NCI-H1930 (cell line): ENCODE data around the gene NCKAP5.

Experiments used
- DNase-seq, 2 experiments: peaks; one replicate each; lab custom pipeline; 2025; lab: John Stamatoyannopoulos, UW

The NCKAP5 gene

DNA sequence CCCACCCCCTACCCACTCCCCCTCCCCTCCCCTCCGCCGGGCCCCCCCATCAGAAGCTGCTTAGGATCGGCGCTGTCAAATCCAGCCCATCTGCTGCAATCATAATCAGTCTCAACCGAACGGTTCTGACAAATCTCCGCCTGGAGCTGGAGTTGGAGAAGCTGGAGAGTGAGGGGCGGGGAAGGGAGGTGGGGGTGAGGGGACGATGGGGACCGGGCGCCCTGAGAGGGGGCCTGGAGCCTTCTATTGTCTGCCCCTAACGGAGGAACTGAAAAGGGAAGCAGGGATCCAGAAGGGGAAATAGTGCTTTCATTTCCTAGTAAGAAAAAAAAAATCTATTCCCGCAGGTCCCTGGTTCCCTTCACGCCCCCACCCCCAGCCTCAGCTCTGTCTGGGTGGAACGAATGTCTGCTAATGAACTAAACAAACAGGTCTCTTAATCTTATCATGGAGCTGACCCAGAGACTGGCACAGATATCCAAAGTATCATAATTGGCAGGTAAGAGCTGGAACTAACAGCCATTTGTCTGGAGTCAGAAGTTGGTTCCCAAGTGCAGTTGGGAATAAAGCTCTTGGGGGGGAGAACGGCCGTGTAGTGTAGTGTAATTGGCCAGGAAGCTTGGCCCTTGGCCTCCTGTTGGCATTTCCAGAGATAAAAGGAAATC is 301.2 kb downstream of the NCKAP5 start:
- DNase-seq: no peak

- DNase-seq: no peak
These were observed 302.0 kb downstream of the NCKAP5 start for GRCh38 chr2:133266041-133266925.

GRCh38 chr2:133265432-133265949 is 302.8 kb downstream of the NCKAP5 start:
- DNase-seq: no peak

DNA sequence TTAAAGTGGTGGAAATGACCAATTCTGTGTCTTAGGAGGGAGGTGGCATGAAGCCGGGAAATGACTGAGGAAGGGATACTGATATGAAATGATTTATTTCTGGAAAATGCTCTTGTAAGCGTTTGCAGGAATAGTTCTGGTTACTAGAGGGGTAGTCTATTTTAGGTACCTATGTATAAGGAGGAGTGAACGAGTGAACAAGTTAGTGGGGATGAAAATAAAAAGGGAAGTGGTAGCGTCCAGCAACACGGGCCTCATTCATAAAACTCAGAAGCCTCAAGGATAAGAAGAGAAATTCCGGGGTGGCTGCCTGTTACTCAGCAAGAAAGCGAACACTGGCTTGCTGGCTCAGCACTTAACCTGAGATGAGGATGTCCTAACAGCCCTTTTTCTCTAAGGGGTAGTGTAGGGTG is 303.3 kb downstream of the NCKAP5 start:
- no peak for DNase-seq

- DNase-seq: no peak
These were observed 305.4 kb downstream of the NCKAP5 start for GRCh38 chr2:133262893-133263292.

DNA sequence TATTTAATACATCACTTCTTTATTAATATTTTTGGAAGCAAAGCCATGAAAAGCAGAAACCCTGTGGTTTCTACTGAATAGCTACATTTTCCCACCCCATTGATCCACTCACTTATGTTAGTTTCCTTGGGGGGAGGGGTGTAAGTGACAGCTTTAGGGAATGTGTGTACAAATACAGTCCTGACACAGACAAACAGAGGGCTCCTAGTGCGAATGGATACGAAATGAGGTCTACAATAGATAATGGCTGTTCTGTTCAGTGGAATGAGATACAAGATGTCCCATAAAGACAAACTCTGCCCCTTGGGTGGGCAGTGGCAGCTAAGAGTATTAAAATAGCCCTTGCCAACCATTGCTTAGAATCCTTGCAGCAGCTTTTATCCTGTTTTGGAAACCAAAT is 312.9 kb downstream of the NCKAP5 start:
- DNase-seq: no peak

DNA sequence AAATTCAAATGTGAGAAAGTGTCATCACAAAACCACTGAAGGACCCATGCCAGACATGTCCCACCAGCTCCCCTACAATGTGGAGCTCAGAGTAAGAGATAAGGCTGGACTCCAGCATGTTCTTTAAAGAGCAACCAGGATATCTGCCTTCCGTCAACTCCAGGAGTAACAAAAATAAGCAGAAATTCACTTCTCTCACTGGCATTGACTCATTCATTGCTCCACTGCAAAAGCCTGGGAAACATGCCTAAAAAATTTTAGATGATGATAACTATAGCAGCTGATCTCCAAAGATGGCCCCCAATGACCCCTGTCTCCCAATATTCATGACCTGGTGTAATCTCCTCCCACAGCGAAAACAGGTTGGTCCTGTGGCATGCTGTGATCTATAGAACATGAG is 314.5 kb downstream of the NCKAP5 start:
- no peak for DNase-seq

DNA sequence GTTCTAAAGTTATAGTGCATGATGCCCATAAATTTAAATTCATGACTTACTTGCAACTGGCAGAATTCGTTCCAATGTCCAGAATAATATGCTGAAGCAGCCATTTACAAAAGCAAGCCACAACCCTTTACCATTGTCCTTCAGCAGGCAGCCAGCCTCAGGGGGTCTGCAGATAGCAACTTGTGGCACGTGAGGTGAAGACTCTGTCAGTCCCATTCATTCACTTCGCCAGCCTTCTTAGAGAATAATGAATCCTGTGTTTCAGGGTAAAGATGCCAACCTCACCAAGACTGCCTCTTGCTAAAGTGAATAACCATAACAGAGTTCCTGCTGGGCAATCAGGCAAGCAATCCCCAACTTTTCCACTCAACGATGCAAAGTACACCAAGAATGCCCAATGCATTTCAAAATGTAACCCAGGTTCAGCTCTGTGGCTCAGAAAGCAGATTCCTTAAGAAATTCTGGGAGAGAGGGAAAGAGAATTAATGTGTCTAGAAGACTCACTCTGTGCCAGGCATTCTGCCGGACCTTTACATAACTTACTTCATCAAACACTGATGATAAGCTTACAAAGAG is 315.4 kb downstream of the NCKAP5 start:
- no peak for DNase-seq

GRCh38 chr2:133249362-133249761 is 318.9 kb downstream of the NCKAP5 start:
- no peak for DNase-seq

DNA sequence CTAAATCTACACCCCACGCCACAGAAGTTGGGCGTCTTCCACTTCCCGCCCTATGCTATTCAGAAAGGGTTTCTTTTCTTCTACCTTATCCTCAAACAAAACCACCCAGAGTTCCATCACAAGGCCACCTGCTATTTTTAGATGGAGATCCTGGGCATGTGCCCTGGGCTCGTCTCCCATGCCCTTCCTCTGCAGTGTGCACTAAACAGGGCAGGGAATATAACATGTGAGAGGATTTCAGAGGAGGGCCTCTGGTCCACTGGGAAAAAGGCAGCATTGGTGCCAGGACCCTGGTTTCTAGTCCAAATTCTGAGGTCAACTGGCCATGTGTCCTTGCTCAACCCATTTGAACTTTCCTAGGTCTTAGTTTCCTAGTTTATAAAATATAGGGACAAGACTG is 320.0 kb downstream of the NCKAP5 start:
- no peak for DNase-seq

DNA sequence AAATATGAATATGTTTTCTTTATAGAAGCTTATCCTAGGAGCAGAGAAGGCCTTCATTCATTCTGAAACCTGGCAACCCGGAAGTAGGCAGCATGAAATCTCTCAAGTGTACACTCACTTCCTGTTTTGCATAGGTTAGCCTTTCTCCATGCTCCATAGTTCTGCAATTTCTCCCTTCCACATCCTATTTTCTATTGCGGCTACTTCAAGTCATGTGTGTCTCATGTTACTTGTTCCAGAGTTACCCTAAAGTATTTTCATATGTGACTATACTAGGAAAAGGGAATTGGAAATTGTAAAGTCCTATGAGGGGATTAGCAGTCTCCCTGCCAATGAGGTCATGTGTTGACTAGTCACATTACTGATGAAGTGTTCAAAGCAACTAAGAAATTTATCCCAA is 320.6 kb downstream of the NCKAP5 start:
- no peak for DNase-seq

GRCh38 chr2:133241224-133241571 is 327.1 kb downstream of the NCKAP5 start:
- DNase-seq: no peak

- no peak for DNase-seq
These were observed 327.6 kb downstream of the NCKAP5 start for GRCh38 chr2:133240491-133241223.

DNA sequence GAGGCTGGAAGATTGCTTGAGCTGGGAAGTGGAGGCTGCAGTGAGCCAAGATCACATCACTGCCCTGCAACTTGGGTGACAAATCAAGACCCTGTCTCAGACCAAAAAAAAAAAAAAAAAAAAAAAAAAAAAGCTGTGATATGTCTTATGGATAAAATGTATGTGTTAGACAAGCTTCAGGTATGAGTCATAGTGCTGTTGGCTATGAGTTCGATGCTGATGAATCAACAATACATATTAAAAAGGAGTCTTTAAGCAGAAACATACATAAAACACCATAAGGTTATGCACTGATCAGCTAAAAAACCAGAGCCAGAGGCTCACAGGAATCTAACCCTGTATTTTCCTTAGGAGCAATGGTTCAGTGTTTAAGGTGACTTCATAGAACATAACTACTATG is 332.3 kb downstream of the NCKAP5 start:
- DNase-seq: no peak

GRCh38 chr2:133232556-133232955 is 335.7 kb downstream of the NCKAP5 start:
- DNase-seq: no peak

DNA sequence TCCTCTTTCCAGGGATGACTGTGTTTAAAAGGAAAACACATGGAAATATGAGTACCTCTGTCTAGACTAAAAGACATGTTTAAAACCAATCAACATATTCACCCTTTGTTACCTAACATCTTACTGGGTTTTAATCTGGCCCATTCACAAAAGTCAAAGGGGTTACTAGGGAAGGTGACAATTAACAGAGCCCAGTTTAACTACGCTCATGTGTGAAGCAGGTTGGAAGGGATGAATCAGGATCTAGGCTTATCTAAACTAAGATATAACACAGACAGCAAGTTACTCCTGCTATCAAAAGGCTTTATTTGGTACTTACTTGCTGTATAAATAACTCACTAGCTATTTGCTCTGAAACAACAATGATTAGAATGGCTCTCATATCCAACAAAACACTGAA is 337.0 kb downstream of the NCKAP5 start:
- DNase-seq: no peak

GRCh38 chr2:133229974-133230373 is 338.3 kb downstream of the NCKAP5 start:
- DNase-seq: no peak

DNA sequence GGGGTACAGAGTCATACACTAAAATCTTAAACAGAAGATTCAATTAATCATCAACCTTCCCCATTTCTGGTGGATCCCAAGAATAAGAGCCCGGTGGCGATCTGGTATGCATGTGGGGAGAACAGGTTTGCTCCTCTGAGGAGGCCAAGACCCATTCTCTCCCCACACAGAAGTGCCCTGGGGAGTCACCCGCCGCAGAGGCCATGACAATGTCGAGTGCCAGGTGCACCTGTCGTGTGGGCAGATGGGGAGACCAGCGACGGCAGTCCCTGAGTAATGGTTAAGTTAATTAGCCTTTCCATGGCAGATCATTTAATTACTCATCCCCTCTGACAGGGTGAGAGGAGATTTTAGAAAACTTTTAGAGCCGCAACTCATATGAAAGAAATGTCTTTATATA is 345.0 kb downstream of the NCKAP5 start:
- DNase-seq: no peak

DNA sequence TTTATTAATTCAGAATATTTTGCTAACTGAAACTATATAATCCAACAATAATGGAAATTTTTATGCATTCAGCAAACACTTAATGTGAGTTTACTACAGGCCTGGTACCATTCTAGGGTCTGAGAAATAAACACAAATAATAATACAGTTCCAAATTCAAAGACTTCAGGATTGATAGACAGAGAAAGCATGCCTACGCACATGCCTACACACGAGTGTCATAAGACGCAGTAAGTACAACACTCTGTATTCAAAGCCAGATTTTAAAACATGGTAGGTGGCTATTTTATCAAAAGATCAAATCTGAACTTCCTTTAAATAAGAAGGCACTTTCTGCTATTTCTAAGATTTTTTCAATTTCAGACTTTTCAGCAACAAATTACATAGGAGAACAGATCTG is 346.9 kb downstream of the NCKAP5 start:
- no peak for DNase-seq

DNA sequence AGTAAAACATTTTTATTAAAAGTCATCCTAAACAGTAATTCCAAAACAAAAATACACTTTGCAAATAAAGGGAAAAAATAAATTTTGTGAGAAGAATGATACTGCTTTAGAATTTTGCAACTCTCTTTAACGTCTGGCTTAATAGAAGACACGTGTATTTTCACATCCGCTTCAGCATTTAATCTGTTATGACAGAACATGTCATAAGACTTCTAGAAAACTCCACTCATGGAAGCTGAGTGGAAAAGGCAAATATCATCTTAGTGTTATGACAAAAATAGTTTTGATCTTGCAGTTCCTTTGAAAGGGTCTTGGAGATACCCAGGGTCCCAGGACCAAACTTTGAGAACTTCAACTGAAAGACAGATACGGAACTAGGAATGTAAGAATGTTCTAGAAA is 350.1 kb downstream of the NCKAP5 start:
- DNase-seq: no peak

DNA sequence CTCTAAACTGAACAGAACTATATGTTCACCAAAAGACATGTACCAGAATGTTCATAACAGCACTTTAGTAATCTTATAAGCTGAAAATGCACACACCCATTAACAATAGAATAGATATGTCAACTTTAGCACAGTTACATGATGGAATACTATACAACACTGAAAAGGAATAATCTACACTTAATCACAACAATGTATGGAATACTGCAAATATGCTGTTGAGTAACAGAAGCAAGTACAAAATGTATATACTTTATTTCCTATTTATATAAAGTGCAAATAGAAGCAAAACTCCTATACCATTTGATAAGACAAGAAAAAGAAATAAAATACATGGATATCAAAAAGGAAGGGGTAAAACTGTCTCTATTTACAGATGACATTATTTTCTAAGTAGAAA is 352.8 kb downstream of the NCKAP5 start:
- no peak for DNase-seq

GRCh38 chr2:133213651-133214050 is 354.6 kb downstream of the NCKAP5 start:
- no peak for DNase-seq
